ENCODE results near the gene SFRP2. TPM values are rescaled to one million over a fixed set of nuclear protein-coding genes. Genes with fewer than 3 reads are reported as not detected.

Gene SFRP2
- polyA plus RNA-seq, 3 donors, result not detected

DNA sequence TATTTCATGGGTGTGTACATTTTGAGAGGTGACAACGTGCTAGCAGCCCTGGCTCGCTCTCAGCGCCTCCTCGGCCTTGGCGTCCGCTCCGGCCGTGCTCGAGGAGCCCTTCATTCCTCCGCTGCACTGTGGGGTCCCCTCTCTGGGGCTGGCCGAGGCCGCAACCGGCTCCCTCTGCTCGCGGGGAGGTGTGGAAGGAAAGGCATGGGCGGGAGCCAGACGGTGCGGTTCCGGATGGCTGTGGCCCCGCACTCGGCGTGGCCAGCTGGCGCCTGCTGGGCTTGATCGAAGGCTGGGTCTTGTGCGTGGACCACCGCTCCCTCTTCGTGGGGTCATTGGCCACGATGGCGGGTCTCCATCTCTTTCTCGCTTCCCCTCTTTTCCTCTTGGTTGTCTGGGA, 17.2 kb upstream of the SFRP2 start:
- no peak overlapping the region for H3K27ac ChIP-seq (ENCODE audit: low read depth in 1 of 2, low read length in 2 of 2)
- 97% methylated on average over 25 of the region's 30 CpGs for WGBS (ENCODE audit: insufficient coverage)
- Mint-ChIP-seq H3K27me3 (ENCODE audit: low read depth in 3 of 3) (peaks cover 4 to 11% (median 9%) of the 10 kb centered on the region in 3 donors), H3K4me1 (peaks cover 11% of the 10 kb centered on the region), H3K27ac (peak overlapping the region in 1 of 7 donors; percentile 25), H3K9me3 (peaks cover 4 to 12% (median 8%) of the 10 kb centered on the region in 7 donors), H3K36me3 (no peaks in the 10 kb centered on the region), H3K4me3 (no peak overlapping the region)
- no peaks in the 10 kb centered on the region for H4K20me1 ChIP-seq (ENCODE audit: insufficient read depth, low read length)
- H3K9ac ChIP-seq (ENCODE audit: insufficient read depth, low read length, poor library complexity, severe bottlenecking), result no peak overlapping the region
- no peaks in the 10 kb centered on the region for H3K36me3 ChIP-seq (replicated peaks in 1 of 2; ENCODE audit: control insufficient read depth in 1 of 2, insufficient read depth in 2 of 2, low read length in 2 of 2)
- no peak overlapping the region for H3K4me3 ChIP-seq (replicated peaks in 1 of 3; ENCODE audit: low read depth in 2 of 3, low read length in 3 of 3)
- peaks cover 0 to 4% of the 10 kb centered on the region in 2 donors for H3K27me3 ChIP-seq (ENCODE audit: control insufficient read depth in 2 of 2, insufficient read depth in 2 of 2, low read length in 2 of 2)
- no peak for DNase-seq
- peaks cover 0 to 10% of the 10 kb centered on the region in 2 donors for H3K9me3 ChIP-seq (replicated peaks in 1 of 2; ENCODE audit: control insufficient read depth in 1 of 2, insufficient read depth in 1 of 2, low read length in 2 of 2)
- TF ChIP-seq, protein P1, sequence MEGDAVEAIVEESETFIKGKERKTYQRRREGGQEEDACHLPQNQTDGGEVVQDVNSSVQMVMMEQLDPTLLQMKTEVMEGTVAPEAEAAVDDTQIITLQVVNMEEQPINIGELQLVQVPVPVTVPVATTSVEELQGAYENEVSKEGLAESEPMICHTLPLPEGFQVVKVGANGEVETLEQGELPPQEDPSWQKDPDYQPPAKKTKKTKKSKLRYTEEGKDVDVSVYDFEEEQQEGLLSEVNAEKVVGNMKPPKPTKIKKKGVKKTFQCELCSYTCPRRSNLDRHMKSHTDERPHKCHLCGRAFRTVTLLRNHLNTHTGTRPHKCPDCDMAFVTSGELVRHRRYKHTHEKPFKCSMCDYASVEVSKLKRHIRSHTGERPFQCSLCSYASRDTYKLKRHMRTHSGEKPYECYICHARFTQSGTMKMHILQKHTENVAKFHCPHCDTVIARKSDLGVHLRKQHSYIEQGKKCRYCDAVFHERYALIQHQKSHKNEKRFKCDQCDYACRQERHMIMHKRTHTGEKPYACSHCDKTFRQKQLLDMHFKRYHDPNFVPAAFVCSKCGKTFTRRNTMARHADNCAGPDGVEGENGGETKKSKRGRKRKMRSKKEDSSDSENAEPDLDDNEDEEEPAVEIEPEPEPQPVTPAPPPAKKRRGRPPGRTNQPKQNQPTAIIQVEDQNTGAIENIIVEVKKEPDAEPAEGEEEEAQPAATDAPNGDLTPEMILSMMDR (IDR thresholded peaks at IDR 0.05), result no peak
- no peak overlapping the region for H3K4me2 ChIP-seq (replicated peaks; ENCODE audit: extremely low read depth, low read length, poor library complexity, severe bottlenecking)
- peaks cover 0 to 3% of the 10 kb centered on the region in 2 donors for H3K4me1 ChIP-seq (ENCODE audit: control insufficient read depth in 1 of 2, insufficient read depth in 2 of 2, low read length in 2 of 2)
- H3K79me2 ChIP-seq (ENCODE audit: insufficient read depth, low read length), result no peaks in the 10 kb centered on the region
- H2AFZ ChIP-seq (ENCODE audit: insufficient read depth, low read depth, low read length, poor library complexity, severe bottlenecking), result no peak overlapping the region
- intact Hi-C loops (cut with micrococcal nuclease), result no loop called here

DNA sequence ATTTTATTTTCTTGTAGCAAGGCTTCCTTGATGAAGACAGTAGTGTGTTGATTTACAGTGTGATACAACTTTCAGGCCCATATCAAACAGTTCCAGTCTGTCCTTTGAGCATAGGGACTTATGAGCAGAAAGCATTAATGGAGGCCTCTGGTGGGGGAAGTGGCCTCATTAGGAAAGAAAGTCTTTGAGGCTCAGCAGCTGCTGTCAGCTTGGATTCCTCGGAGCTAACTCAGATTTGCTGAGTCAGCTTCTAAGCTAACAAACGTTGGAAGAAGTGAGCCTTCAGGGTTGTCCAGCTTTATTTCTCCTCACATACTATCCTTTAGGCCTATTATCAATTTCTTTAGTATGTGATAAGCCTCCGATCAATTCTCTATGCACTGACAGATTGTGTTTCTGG, 15.8 kb upstream of the SFRP2 start:
- no peaks in the 10 kb centered on the region for H3K79me2 ChIP-seq (ENCODE audit: insufficient read depth, low read length)
- Mint-ChIP-seq H3K4me1 (peaks cover 3% of the 10 kb centered on the region), H3K27ac (no peak overlapping the region), H3K27me3 (ENCODE audit: low read depth in 3 of 3) (peaks cover 7 to 15% (median 10%) of the 10 kb centered on the region in 3 donors), H3K9me3 (peaks cover 4 to 12% (median 8%) of the 10 kb centered on the region in 7 donors), H3K36me3 (no peaks in the 10 kb centered on the region), H3K4me3 (no peak overlapping the region)
- H3K4me2 ChIP-seq (replicated peaks; ENCODE audit: extremely low read depth, low read length, poor library complexity, severe bottlenecking), result no peak overlapping the region
- no peak overlapping the region for H3K27ac ChIP-seq (ENCODE audit: low read depth in 1 of 2, low read length in 2 of 2)
- DNase-seq, result no peak
- H3K9me3 ChIP-seq (replicated peaks in 1 of 2; ENCODE audit: control insufficient read depth in 1 of 2, insufficient read depth in 1 of 2, low read length in 2 of 2), result peaks cover 0 to 10% of the 10 kb centered on the region in 2 donors
- 20% methylated on average over 1 of the region's 3 CpGs for WGBS (ENCODE audit: insufficient coverage)
- H2AFZ ChIP-seq (ENCODE audit: insufficient read depth, low read depth, low read length, poor library complexity, severe bottlenecking), result no peak overlapping the region
- H3K4me1 ChIP-seq (ENCODE audit: control insufficient read depth in 1 of 2, insufficient read depth in 2 of 2, low read length in 2 of 2), result peaks cover 0 to 3% of the 10 kb centered on the region in 2 donors
- H3K27me3 ChIP-seq (ENCODE audit: control insufficient read depth in 2 of 2, insufficient read depth in 2 of 2, low read length in 2 of 2), result peaks cover 5 to 9% of the 10 kb centered on the region in 2 donors
- no peak overlapping the region for H3K9ac ChIP-seq (ENCODE audit: insufficient read depth, low read length, poor library complexity, severe bottlenecking)
- no peaks in the 10 kb centered on the region for H4K20me1 ChIP-seq (ENCODE audit: insufficient read depth, low read length)
- no peak overlapping the region for H3K4me3 ChIP-seq (replicated peaks in 1 of 3; ENCODE audit: low read depth in 2 of 3, low read length in 3 of 3)
- TF ChIP-seq, protein P1 (IDR thresholded peaks at IDR 0.05), result no peak
- intact Hi-C loops (cut with micrococcal nuclease), result no loop called here
- H3K36me3 ChIP-seq (replicated peaks in 1 of 2; ENCODE audit: control insufficient read depth in 1 of 2, insufficient read depth in 2 of 2, low read length in 2 of 2), result no peaks in the 10 kb centered on the region

All from CD14-positive monocyte (primary cell).